GM12878 (cell line): ENCODE results near the gene HIBCH. TPM values are rescaled to one million over a fixed set of nuclear protein-coding genes. Genes with fewer than 3 reads are reported as not detected.
A peak's percentile ranks its signal among the peaks of the same experiment; 100 is the strongest.

ENCODE experiments used
- ATAC-seq: fragments of 200-7000 bp; cut with Tn5 transposase; 3 replicates; pipeline ENCODE4 v1.9.1; 2020; ENCODE audit warnings: mild to moderate bottlenecking, moderate library complexity
- BruUV-seq: library from RNA; stranded (reverse); fragments of 400-500 nt; replicated peaks from 2 replicates; lab custom pipeline; 2021; lab: Mats Ljungman, UMichigan
- CTCF ChIA-PET: fragments of 300-600 bp; sonication (Branson Sonifier 250); formaldehyde crosslinking; extraction: SDS; loops from one replicate; lab custom pipeline; 2021; ENCODE audit warnings: inconsistent platforms; lab: Yijun Ruan, JAX
- POLR2A ChIA-PET: fragments of 350-600 bp; formaldehyde crosslinking; extraction: SDS; loops from one replicate; lab custom pipeline; 2021; ENCODE audit warnings: inconsistent platforms; lab: Charles Lee
- RAD21 ChIA-PET: fragments of 300-600 bp; sonication (Branson Sonifier 250); formaldehyde crosslinking; loops from one replicate; lab custom pipeline; 2023; ENCODE audit warnings: antibody characterized with exemption; ENCODE audit not compliant: unreplicated experiment; lab: Charles Lee
- SMC1A ChIA-PET: fragments of 300-600 bp; sonication (Branson Sonifier 250); formaldehyde crosslinking; loops from one replicate; lab custom pipeline; 2023; ENCODE audit not compliant: unreplicated experiment, uncharacterized antibody; lab: Charles Lee
- DNase-seq: peaks from one replicate; pipeline ENCODE4 v3.0.0-alpha.2; 2011; ENCODE audit warnings: low read depth, low spot score
- FAIRE-seq: peaks from 3 replicates; lab custom pipeline; 2011; peaks lifted over from hg19 to GRCh38; lab: Jason Lieb, UNC
- H2AFZ ChIP-seq: 2 replicates; pipeline ENCODE4 v1.6.0; 2011; ENCODE audit warnings: low read depth, low read length, control low read depth; ENCODE audit not compliant: control insufficient read depth
- H3K27ac ChIP-seq: 2 replicates; pipeline ENCODE4 v1.5.1; 2011; ENCODE audit warnings: control low read depth; ENCODE audit not compliant: control insufficient read depth, insufficient read depth
- H3K27me3 ChIP-seq, 2 experiments: replicated peaks in 1 of 2; 2 replicates each; pipeline versions ENCODE4 v1.6.0 to v1.6.1; 2011; ENCODE audit warnings: low read length in 1 of 2; ENCODE audit not compliant: control insufficient read depth in 2 of 2, insufficient read depth in 2 of 2
- H3K36me3 ChIP-seq, 2 experiments: 2 replicates each; pipeline ENCODE4 v1.5.1; 2011; ENCODE audit warnings: low read length in 1 of 2; ENCODE audit not compliant: control insufficient read depth in 2 of 2, insufficient read depth in 2 of 2
- H3K4me1 ChIP-seq: 2 replicates; pipeline ENCODE4 v1.6.1; 2011; ENCODE audit warnings: mild to moderate bottlenecking, low read length, moderate library complexity, mixed read lengths; ENCODE audit not compliant: control insufficient read depth, insufficient read depth
- H3K4me2 ChIP-seq: 2 replicates; pipeline ENCODE4 v1.6.0; 2011; ENCODE audit warnings: control low read depth; ENCODE audit not compliant: control insufficient read depth, insufficient read depth
- H3K4me3 ChIP-seq: fragments of 200-600 bp; sonication (generic); 2 replicates; pipeline ENCODE4 v1.5.1; 2016
- H3K79me2 ChIP-seq: 2 replicates; pipeline ENCODE4 v1.6.0; 2011; ENCODE audit warnings: low read length; ENCODE audit not compliant: control insufficient read depth, insufficient read depth
- H3K9ac ChIP-seq: 2 replicates; pipeline ENCODE4 v1.8.0; 2011; ENCODE audit warnings: low read length, control low read depth, mixed read lengths; ENCODE audit not compliant: control insufficient read depth, insufficient read depth
- H3K9me3 ChIP-seq: replicated peaks from 3 replicates; pipeline ENCODE4 v1.5.1; 2011; ENCODE audit warnings: mild to moderate bottlenecking, low read length; ENCODE audit not compliant: control insufficient read depth, insufficient read depth
- H4K20me1 ChIP-seq: 2 replicates; pipeline ENCODE4 v1.6.0; 2011; ENCODE audit not compliant: control insufficient read depth, insufficient read depth
- ATF7 ChIP-seq: fragments of 450-650 bp; IDR thresholded peaks from 2 replicates; pipeline ENCODE4 v1.6.1; 2016; ENCODE audit warnings: low read depth, mild to moderate bottlenecking
- CHD2 ChIP-seq: IDR thresholded peaks from 2 replicates; pipeline ENCODE4 v1.6.1; 2011; ENCODE audit warnings: low read depth, low read length, improper control_type of control experiment, borderline replicate concordance
- JUNB ChIP-seq: IDR thresholded peaks from 2 replicates; pipeline ENCODE4 v1.6.1; 2016; ENCODE audit warnings: antibody characterized with exemption, mild to moderate bottlenecking
- JUND ChIP-seq: IDR thresholded peaks from 2 replicates; pipeline ENCODE4 v1.6.1; 2012; ENCODE audit warnings: low read depth, mild to moderate bottlenecking, low read length, improper control_type of control experiment, moderate library complexity
- RAD21 ChIP-seq: IDR thresholded peaks from 2 replicates; pipeline ENCODE4 v1.6.1; 2011; ENCODE audit warnings: mild to moderate bottlenecking, low read depth, low read length, moderate library complexity; ENCODE audit not compliant: insufficient read depth
- RAD51 ChIP-seq: fragments of 450-650 bp; IDR thresholded peaks from 2 replicates; pipeline ENCODE4 v1.6.1; 2016; ENCODE audit warnings: moderate library complexity, mild to moderate bottlenecking, inconsistent platforms
- SMARCA5 ChIP-seq: fragments of 450-650 bp; IDR thresholded peaks from 2 replicates; pipeline ENCODE4 v1.6.1; 2017; ENCODE audit warnings: mild to moderate bottlenecking
- WGBS: methylation state at CpG from one replicate; pipeline ENCODE4 v1.1.6; 2016; ENCODE audit warnings: low lambda C conversion rate; ENCODE audit not compliant: insufficient replicate concordance, insufficient coverage; ENCODE audit errors: missing lambda C conversion rate; 5-methylcytosine and 5-hydroxymethylcytosine counted together
- in situ Hi-C: fragments of 300-500 bp; cut with MboI; formaldehyde crosslinking; loops from 9 replicates; pipeline ENCODE4 v1.14.3; 2018; ENCODE audit warnings: mixed read lengths
- intact Hi-C: fragments of 100-400 bp; cut with micrococcal nuclease; formaldehyde crosslinking; loops from one replicate; pipeline ENCODE4 v1.14.2; 2022; ENCODE audit not compliant: unreplicated experiment
- polyA plus RNA-seq, 11 experiments: library from polyadenylated mRNA; depleted of rRNA in 4 of 11; unstranded in 6 of 11; stranded (reverse) in 5 of 11; fragments of >200 nt; fragmentation: Nextera tagmentation in 4 of 11; fragmentation: Illumina TruSeq in 1 of 11; extraction: Ambion mirVana in 4 of 11; extraction: Trizol in 1 of 11; gene quantifications; 1 replicate in 1 of 11; 2 replicates in 10 of 11; pipeline versions ENCODE4 v1.2.1 to v1.2.3, GENCODE V29; 2011 to 2016; ENCODE audit warnings: inconsistent platforms in 2 of 11, missing spikeins in 2 of 11, low read depth in 1 of 11
- total RNA-seq, 4 experiments: library from RNA; depleted of rRNA in 3 of 4; stranded (reverse); fragments of >200 nt in 3 of 4; fragmentation: Illumina TruSeq in 1 of 4; extraction: Trizol in 1 of 4; gene quantifications; 2 replicates each; pipeline versions ENCODE4 v1.2.1 to v1.2.3, GENCODE V29; 2013 to 2021
- TF ChIP-seq, protein P1 (sequence below): IDR thresholded peaks from 2 replicates; pipeline ENCODE4 v1.6.1; 2011; ENCODE audit warnings: mild to moderate bottlenecking, low read depth, low read length, moderate library complexity; ENCODE audit not compliant: insufficient replicate concordance
- TF ChIP-seq, protein P2 (sequence below): fragments of 450-650 bp; IDR thresholded peaks from 2 replicates; pipeline ENCODE4 v1.6.1; 2016; ENCODE audit warnings: mild to moderate bottlenecking
- TF ChIP-seq, protein P3 (sequence below): fragments of 450-650 bp; IDR thresholded peaks from 2 replicates; pipeline ENCODE4 v1.6.1; 2016; ENCODE audit warnings: mild to moderate bottlenecking, moderate library complexity, borderline replicate concordance
- TF ChIP-seq, protein P4 (sequence below): fragments of 450-650 bp; IDR thresholded peaks from 2 replicates; pipeline ENCODE4 v1.6.1; 2017; ENCODE audit warnings: mild to moderate bottlenecking, moderate library complexity

The HIBCH gene
- total and polyA plus RNA-seq, 10 of the 15 experiments (the other 5 are each of a cell fraction or from before 2014, with no cell fraction given): 22.3 to 81.0 (median 37.4) TPM

DNA sequence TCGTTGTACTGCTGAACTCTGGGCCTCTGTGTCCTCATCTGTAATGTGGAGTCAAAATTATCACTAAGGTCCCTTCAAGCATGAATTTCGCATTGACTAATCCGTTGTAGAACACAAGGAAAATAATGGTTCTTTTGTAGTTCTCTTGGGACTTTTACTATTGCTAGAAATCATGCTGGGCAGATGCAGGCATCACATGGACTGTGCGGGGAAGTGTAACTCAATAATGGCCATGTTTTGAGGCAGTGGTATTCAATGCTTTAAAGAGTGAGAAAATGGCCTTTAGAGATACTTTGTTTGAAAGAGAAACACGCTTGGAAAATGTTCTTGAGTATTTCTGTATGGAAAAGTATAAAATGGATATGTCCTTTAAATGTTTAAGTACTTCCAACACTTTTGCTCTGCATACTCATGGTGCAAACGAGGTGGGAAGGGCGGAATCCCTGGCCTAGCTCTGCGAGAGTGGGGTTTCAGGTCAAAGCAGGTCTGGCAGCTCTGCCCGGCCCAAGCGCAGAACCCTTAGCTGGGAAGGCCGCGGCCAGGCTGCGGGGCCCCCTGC, 139.8 kb downstream of the HIBCH start:
- peak; percentile 48 for ATAC-seq
- Histone ChIP-seq H3K27me3 (no peaks in the 10 kb centered on the region), H3K79me2 (no peaks in the 10 kb centered on the region; the same call in 1 of the 2 replicates), H2AFZ (peak overlapping the region; percentile 89), H3K9ac (peak overlapping the region; percentile 58; the same call in 1 of the 2 replicates), H3K4me1 (peaks cover 16% of the 10 kb centered on the region), H3K4me3 (peak overlapping the region; percentile 73), H3K4me2 (peak overlapping the region; percentile 70), H3K9me3 (no peaks in the 10 kb centered on the region), H3K36me3 (no peaks in the 10 kb centered on the region), H3K27ac (no peak overlapping the region), H4K20me1 (no peaks in the 10 kb centered on the region)
- intact Hi-C loops: loop anchor here (1.0 to 5.0 kb wide), 6 partner anchors 21 to 518 kb away; partner anchors contain the start of genes ASNSD1 and HIBCH
- FAIRE-seq: no peak
- SMC1A ChIA-PET: interaction anchor here (0.6 to 3.8 kb wide), 17 partner anchors 9 to 212 kb away, joined by 3 to 42 read pairs (median 4); no protein-coding TSS in a partner anchor
- CTCF ChIA-PET: interaction anchor here (0.7 to 6.3 kb wide), 23 partner anchors 9 to 503 kb away, joined by 3 to 73 read pairs (median 5); partner anchors contain the start of genes HIBCH, INPP1 and OSGEPL1
- POLR2A ChIA-PET: interaction anchor here (0.6 to 1.7 kb wide), 7 partner anchors 25 to 139 kb away, joined by 3 to 5 read pairs (median 3); no protein-coding TSS in a partner anchor
- DNase-seq: no peak
- 15% methylated on average over 13 of the region's 13 CpGs for WGBS
- RAD21 ChIA-PET: interaction anchor here (0.6 to 4.3 kb wide), 11 partner anchors 10 to 187 kb away, joined by 3 to 56 read pairs (median 5); no protein-coding TSS in a partner anchor
- in situ Hi-C loops: no loop called here
- no TSS peak for BruUV-seq
- TF ChIP-seq RAD21: peak; percentile 47
- no peak for TF ChIP-seq JUNB
- TF ChIP-seq SMARCA5: peak; percentile 79
- TF ChIP-seq, protein P1, sequence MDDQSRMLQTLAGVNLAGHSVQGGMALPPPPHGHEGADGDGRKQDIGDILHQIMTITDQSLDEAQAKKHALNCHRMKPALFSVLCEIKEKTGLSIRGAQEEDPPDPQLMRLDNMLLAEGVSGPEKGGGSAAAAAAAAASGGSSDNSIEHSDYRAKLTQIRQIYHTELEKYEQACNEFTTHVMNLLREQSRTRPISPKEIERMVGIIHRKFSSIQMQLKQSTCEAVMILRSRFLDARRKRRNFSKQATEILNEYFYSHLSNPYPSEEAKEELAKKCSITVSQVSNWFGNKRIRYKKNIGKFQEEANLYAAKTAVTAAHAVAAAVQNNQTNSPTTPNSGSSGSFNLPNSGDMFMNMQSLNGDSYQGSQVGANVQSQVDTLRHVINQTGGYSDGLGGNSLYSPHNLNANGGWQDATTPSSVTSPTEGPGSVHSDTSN: no peak
- no peak for TF ChIP-seq JUND
- no peak for TF ChIP-seq ATF7
- TF ChIP-seq RAD51: peak; percentile 52
- 0 out of 2 replicates have a peak, but pooled peaks have one; percentile 23 for TF ChIP-seq CHD2
- TF ChIP-seq, protein P2, sequence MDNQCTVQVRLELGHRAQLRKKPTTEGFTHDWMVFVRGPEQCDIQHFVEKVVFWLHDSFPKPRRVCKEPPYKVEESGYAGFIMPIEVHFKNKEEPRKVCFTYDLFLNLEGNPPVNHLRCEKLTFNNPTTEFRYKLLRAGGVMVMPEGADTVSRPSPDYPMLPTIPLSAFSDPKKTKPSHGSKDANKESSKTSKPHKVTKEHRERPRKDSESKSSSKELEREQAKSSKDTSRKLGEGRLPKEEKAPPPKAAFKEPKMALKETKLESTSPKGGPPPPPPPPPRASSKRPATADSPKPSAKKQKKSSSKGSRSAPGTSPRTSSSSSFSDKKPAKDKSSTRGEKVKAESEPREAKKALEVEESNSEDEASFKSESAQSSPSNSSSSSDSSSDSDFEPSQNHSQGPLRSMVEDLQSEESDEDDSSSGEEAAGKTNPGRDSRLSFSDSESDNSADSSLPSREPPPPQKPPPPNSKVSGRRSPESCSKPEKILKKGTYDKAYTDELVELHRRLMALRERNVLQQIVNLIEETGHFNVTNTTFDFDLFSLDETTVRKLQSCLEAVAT: 0 out of 2 replicates have a peak, but pooled peaks have one; percentile 59
- TF ChIP-seq, protein P3, sequence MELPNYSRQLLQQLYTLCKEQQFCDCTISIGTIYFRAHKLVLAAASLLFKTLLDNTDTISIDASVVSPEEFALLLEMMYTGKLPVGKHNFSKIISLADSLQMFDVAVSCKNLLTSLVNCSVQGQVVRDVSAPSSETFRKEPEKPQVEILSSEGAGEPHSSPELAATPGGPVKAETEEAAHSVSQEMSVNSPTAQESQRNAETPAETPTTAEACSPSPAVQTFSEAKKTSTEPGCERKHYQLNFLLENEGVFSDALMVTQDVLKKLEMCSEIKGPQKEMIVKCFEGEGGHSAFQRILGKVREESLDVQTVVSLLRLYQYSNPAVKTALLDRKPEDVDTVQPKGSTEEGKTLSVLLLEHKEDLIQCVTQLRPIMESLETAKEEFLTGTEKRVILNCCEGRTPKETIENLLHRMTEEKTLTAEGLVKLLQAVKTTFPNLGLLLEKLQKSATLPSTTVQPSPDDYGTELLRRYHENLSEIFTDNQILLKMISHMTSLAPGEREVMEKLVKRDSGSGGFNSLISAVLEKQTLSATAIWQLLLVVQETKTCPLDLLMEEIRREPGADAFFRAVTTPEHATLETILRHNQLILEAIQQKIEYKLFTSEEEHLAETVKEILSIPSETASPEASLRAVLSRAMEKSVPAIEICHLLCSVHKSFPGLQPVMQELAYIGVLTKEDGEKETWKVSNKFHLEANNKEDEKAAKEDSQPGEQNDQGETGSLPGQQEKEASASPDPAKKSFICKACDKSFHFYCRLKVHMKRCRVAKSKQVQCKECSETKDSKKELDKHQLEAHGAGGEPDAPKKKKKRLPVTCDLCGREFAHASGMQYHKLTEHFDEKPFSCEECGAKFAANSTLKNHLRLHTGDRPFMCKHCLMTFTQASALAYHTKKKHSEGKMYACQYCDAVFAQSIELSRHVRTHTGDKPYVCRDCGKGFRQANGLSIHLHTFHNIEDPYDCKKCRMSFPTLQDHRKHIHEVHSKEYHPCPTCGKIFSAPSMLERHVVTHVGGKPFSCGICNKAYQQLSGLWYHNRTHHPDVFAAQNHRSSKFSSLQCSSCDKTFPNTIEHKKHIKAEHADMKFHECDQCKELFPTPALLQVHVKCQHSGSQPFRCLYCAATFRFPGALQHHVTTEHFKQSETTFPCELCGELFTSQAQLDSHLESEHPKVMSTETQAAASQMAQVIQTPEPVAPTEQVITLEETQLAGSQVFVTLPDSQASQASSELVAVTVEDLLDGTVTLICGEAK: peak; percentile 40; the same call in 1 of the 2 replicates
- TF ChIP-seq, protein P4, sequence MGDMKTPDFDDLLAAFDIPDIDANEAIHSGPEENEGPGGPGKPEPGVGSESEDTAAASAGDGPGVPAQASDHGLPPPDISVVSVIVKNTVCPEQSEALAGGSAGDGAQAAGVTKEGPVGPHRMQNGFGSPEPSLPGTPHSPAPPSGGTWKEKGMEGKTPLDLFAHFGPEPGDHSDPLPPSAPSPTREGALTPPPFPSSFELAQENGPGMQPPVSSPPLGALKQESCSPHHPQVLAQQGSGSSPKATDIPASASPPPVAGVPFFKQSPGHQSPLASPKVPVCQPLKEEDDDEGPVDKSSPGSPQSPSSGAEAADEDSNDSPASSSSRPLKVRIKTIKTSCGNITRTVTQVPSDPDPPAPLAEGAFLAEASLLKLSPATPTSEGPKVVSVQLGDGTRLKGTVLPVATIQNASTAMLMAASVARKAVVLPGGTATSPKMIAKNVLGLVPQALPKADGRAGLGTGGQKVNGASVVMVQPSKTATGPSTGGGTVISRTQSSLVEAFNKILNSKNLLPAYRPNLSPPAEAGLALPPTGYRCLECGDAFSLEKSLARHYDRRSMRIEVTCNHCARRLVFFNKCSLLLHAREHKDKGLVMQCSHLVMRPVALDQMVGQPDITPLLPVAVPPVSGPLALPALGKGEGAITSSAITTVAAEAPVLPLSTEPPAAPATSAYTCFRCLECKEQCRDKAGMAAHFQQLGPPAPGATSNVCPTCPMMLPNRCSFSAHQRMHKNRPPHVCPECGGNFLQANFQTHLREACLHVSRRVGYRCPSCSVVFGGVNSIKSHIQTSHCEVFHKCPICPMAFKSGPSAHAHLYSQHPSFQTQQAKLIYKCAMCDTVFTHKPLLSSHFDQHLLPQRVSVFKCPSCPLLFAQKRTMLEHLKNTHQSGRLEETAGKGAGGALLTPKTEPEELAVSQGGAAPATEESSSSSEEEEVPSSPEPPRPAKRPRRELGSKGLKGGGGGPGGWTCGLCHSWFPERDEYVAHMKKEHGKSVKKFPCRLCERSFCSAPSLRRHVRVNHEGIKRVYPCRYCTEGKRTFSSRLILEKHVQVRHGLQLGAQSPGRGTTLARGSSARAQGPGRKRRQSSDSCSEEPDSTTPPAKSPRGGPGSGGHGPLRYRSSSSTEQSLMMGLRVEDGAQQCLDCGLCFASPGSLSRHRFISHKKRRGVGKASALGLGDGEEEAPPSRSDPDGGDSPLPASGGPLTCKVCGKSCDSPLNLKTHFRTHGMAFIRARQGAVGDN: peak; percentile 71
